ENCODE measurements around the gene LRIT2.

LRIT2 gene, protein sequence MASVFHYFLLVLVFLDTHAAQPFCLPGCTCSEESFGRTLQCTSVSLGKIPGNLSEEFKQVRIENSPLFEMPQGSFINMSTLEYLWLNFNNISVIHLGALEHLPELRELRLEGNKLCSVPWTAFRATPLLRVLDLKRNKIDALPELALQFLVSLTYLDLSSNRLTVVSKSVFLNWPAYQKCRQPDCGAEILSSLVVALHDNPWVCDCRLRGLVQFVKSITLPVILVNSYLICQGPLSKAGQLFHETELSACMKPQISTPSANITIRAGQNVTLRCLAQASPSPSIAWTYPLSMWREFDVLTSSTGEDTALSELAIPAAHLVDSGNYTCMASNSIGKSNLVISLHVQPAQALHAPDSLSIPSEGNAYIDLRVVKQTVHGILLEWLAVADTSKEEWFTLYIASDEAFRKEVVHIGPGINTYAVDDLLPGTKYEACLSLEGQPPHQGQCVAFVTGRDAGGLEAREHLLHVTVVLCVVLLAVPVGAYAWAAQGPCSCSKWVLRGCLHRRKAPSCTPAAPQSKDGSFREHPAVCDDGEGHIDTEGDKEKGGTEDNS

DNA sequence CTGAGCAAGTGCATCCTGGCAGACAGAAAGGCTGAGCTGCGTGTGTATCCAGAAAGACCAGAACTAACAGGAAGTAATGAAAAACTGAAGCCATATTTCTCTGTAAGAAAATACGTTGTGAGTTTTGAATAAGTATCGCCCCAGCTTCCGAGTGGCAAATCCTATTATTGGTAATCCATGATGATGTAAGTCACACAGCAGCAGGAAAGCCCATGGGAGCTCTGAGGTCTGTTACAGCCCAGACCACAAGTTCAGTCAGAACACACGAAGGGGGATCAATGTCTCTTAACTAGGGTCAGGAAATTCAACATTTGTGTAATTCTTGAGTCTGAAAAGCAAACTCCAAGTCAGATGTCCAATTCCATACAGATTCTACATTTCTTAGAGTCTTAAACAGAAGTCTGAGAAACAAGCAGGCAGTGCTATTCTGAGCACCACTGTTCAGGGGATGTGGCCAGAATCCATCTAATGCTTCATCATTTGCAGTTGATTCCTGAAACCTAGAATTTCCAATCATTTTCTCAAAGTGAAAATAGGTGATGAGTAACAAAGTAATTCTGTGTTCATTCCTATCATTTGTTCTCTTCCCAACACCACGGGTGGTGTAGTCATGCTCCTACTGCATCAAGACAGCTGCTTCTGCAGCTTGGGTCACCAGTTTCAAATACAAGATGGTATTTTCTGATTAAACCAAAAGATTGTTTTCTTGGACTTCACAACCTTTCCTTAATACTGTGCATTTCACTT is at the start of gene LRIT2:
Gene LRIT2 (minus strand): TSS at position 118 of the 747 bp plus-strand sequence. CDS start 24 bp downstream, at position 94.
- no peak for DNase-seq

DNA sequence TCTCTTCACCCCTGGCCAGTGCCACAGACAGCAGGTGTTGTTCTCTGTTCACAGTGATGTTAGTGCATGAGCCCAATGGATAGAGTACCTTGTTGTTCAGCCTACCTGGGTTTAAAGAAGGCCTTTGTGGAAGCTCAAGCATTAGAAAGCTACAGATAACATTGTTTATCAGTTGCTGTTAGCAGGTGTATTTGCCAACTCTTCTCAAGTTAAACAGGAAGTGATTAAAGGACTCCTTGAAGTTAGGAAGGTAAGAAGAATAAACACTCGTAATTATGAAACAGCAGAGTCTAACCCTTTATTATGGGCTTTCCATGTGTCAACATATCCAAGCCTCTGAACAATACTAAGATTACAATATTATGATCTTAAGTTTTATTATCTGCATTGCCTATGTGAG is 45.4 kb upstream of the LRIT2 start:
- DNase-seq: no peak

DNA sequence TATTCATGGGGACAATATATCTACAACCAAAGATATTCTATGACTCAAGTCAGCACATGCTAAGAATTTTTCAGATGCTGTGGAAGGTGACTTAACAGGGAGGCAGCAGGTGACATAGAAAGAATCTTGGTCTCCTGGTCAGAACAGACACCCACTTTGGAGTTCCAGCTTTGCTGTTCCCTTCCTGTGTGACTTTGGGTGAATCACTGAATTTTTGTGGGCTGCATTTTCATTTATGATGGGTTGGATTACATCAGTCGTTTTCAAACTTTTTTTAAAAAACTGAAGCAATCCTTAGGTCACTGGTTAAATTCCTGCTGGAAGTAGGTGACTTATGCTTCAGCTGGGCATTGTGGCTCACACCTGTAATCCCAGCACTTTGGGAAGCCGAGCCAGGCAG is 44.4 kb upstream of the LRIT2 start:
- no peak for DNase-seq

DNA sequence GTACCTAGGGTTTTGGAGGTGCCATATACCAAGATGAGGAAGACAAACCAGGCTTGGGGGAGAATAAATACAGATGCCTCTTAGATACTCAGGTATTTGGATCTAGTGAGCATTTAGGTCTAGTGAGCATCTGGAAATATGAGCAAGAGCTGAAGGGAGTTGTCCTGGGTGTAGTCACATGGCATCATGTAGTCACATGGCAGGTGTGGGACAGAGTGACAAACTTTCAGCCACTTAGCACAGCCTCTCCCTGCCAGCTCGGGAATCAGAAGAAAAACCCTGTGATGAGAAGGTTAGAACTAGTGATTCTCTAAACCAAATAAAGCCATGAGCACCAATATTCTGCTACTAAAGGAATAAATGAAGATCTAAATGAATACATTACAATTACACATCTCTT is 43.8 kb upstream of the LRIT2 start:
- no peak for DNase-seq

DNA sequence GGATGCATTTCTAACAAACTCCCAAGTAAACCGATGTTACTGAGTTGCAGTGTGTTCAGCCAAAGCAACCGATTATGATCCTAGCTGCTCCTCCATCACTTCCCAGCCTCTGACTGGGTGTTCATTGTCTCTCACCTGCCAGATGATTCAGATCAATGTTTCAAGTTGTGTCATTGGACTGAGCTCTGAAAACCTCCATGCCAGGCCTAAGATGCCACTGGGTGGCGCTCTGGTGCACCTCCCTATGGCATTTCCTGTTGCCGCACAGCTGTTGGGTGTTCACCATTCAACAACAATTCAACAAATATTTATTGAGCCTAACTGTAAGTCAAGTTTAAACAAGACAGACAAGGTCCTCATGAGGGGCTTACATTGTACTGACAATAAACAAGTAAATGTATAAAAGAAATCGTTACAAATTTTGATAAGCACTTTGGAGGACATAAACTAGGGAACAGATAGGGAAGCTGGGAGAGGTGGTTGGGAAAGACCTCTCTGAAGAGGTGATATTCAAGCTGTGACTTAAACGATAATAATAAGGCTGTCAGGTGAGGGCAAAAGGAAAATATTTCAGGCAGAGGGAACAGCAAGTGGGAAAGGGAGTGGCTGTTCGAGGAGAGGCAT is 42.3 kb upstream of the LRIT2 start:
- peak; percentile 56 for DNase-seq

DNA sequence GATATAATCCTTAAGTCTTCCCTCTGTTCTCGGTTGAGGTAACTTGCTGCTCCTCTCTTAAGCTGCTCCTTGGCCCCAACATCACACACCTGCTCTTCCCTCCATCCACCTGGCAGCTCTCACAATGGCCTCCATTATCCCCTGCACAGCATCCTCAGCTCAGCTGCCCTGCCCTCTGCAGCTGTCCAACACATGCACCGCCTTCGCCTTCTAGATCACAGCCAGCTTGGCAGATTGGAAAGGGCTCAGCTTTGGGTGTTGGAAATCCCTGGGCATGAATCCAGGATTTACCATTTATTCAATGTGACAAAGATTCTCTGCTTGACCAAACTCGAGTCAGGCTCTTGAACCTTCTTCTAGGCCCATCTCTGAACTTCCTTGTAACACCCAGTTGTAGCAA is 40.1 kb upstream of the LRIT2 start:
- DNase-seq: no peak

DNA sequence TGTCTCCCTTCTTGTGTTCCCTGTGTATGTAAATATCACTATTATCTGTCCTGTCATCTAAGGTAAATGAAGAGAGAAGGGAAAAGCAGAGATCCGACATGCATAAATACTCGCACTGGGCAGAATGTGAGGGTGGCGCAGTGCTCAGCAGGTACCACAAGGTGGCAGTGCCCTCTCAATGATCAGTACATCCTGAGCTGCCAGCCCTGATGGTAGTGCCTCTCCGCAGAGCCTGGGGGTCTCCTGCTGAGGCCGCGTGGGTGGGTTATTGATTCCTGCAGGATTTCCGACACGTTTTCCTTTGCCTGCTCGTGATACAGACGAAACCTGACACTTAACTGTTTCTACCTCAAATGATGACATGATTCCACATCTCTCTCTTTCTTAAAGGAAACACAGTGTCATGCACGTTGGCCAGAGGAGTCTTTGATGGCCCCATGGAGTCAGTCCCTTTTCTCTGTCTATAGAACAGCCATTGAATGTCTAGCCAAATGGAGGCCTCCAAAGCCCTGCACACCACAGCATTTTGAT is 39.3 kb upstream of the LRIT2 start:
- peak; percentile 66 for DNase-seq

DNA sequence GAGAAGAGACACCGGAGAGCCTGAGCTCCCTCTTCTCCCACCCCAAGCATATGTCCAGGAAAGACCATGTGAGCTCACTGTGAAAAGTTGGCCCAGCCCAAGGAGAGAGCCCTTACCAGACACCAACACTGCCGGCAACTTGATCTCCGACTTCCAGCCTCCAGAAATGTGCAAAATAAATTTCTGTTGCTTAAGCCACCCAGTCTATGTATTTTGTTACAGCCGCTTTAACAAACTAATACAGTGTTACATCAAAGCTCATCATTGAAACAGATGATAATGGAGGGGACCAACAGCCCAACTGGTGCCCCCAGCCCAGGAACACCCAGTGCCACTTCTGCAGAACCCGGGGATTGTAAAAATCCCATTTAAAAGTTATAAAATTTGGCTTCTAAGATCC is 38.4 kb upstream of the LRIT2 start:
- no peak for DNase-seq

DNA sequence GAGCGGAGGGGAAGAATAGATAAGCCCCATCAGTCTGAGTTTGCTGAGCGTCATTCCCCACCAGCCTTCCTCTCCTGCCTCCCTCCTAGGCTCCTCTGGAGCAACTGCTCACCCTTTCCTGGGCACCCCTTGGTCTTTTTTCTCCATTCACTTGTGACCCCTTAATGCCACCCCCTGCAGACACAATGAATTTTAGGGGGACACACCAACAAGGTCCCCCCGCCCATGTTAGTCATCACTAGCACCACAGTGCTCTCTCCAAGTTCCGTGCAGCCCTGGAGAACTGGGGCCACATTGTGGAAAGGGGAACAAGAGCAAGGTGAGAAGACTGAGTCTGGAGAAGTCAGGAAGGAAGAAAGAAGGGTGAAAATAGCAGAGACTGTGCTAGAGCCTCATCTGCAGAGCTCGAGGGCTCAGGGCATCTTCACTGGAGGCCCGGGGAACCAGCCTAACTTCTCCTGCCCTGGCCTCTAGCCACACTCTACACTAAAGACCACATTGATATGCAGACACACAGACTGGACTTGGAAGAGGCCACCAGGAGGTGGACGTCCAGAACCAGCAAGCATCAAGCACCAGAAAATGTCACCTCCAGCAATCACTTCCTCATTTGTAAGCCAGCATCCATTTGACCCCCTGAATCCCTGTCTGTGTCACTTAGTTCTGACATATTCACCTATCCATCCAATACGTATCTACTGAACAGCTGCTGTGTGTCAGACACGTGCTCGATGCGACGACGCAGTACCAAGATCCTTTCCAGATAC is 37.0 kb upstream of the LRIT2 start:
- no peak for DNase-seq

DNA sequence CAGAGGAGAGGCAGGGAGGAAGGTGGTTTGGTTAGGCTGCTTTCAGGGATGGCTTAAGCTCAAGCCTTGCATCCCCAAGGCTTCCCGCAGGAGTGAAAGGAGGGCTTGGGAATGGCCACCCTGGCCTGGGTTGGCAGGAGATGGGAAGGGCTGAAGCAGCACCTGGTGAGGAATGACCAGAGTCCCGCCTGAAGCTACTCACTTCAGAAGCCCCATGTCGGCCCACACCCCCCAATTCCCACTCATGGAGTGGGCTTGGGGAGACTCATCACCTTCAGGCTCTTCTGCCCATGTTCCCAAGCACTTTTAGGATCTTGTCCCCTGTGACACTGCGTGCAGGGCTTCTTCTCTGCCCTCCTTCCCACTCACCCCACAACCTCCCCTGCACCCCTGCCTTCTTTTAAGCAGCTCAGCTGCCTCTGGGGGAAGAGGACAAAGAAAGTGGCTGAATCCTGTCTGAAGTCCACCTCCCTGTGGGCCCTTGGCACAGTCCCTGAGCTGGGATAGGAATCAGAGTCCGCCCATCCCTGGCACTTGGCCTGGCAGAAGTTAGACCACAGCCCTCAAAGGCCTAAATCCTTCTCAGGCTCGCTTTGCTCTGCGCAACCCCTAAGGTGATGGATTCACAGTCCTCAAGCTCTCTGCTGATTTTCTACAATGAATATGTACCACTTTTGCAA is 36.0 kb upstream of the LRIT2 start:
- DNase-seq: no peak

DNA sequence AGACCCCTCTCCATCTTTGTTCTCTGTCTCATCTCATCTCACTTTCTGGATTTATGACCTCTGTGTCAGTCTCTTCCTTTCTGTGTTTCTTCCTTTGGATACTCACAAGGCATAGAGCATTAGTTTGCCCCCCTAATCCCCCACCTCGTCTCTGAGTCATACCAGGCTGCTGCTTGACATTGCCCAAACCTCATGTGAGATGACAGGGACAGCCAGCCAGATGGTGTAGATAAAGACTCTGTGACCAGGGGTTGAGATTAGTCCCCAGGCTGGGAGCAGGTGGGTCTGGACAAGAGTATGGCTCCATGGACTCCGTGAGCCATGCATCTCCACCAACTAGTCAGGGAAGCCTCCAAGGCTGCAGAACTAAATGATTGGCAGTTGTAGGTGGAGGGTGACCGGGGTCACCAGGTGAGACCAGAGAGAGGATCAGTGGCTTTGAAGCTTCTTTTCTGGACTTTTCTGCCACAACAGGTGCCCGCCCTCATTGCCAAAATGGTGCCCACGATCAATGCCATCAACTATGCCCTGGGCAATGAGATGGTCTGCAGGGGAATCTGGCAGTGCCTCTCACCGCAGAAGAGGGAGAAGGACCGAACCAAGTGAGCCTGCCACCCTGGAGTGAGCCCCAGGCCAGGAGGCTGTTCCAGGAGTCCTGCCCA is 32.8 kb upstream of the LRIT2 start:
- no peak for DNase-seq

DNA sequence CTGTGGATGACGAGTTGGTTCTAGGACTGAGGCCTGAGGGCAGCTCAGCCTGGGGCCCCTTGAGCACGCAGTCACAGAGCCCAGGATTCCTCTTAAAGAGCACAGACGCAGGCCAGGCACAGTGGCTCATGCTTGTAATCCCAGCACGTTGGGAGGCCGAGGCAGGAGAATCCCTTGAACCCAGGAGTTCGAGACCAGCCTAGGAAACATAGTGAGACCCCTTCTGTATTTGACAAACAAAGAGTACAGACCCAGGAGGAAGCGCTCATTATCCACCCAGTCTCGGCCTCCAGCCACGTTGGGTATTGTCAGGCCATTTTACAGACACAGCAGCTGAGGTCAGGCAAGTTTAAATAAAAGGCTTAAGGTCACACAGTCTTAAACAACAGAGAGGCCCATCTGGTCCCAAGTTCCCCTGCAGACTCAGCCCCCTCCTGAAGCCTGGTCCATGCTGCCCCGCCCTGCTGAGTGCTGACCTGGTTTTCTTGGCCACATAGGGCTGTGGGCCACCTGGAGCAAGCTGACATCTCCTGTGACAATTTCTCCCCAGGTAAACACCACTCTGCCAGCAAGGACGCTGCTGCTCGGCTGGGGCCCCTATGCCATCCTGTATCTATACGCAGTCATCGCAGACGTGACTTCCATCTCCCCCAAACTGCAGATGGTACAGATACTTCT is 32.1 kb upstream of the LRIT2 start:
- DNase-seq: no peak

DNA sequence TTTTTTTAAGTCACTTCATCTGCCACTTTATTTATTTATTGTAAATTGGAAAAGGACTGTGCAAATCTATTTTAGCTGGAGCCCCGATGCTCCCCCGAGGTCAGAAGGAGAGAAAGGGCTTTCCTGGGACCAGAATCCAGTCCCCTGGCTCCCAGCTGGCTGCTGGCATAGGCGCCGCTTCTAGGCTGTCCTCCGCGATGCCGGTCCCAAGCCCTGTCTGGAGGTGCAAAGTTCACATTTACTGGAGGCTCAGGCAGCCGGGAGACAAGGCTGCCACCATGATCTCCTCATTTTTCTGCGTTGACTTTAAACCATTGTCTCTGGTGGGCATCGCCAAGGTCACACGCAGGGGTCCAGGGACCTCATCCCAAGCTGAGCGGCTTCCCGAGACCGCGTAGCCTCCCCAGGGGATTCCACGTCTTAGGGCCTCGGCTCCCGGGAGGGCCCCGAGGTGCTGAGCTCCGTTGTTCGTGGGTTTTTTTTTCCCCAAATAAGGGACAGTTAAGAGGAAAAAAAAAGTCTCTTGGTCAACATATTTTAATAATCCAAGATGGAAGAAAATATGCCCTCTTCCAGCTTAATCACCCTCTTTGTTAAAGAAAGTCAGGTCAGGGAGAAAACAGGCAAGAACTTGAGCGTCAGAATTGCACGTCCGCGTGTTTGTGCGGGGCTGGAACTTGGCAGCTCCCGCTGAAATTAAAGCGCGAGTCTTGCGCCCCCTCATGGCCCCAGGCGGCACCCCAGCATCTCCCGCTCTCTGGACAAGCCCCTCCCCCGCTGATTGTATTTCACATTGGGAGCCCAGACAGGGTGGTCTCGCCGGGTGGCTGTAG is 31.4 kb upstream of the LRIT2 start:
- peak; percentile 29 for DNase-seq

DNA sequence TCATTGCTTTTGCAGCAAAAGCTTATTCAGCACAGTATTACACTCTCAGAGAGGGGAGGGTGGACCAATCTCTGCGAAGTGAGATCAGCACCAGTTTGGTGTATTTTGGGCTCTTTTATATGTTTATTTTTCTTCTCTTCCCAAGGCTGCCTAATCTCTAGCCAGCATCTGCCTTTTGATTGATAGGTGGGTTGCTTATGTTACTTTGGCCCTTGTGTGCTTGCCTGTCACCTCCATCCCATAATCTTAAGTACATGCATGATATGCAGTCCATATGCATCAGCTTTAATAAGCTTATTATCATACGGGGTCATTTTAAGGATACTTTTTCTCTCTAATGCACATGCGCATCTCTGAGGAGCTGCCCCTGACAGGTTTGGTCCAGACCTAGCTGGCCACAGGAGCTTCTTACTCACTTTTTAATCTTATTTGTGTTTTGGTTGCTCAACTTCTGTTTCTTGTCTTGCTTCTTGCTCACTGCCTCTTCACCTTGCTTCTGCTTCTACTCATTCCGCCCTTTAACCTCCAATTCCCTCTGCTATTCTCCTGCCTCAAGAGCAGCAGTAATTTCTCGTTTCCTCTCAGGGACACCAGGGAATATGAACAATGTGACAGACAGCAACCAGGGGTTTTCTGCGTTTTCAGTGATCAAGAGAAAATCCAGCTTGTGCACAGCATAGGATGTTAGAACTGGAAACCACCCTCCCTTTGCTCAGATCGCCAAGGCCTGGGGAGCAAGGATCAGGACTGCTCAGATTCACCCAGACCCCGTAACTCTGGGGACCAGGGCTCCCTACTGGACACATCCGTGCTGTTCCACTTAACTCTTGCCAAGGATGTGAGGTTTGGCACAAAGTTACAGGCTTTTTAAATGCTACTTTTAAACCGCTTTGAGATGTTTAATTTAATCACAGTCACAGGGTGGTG is 29.5 kb upstream of the LRIT2 start:
- no peak for DNase-seq

DNA sequence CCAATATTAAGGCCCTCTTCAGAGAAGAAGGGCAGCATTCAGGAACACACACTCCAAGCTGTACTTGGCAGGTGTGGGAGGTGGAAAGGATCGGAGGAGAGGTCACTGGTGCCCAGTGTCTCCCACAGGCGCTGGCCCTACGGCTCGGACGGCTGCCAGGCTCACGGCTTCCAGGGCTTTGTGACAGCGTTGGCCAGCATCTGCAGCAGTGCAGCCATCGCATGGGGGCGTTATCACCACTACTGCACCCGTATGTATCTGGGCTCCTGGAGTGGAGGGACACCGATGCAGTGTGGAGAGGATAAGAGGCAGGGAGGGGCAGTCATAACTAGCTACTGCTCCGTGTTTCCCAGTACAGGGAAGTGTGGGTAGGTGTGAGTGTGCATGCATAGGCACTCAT is 23.4 kb upstream of the LRIT2 start:
- no peak for DNase-seq

DNA sequence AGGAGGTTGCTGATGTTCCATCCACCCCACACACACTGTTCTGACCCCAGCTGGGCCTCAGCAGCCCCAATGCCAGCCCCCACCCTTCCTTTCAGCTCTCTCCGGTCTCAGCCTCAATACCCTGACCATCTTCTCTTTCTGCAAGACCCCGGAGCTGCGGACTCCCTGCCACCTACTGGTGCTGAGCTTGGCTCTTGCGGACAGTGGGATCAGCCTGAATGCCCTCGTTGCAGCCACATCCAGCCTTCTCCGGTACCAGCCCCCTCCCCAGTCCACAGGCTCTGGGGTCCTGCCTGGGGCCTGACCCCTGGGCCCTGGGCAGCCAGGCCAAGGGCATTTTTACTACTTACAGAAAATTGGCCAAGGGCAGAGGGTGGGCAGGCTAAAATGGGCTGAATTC is 22.2 kb upstream of the LRIT2 start:
- no peak for DNase-seq

DNA sequence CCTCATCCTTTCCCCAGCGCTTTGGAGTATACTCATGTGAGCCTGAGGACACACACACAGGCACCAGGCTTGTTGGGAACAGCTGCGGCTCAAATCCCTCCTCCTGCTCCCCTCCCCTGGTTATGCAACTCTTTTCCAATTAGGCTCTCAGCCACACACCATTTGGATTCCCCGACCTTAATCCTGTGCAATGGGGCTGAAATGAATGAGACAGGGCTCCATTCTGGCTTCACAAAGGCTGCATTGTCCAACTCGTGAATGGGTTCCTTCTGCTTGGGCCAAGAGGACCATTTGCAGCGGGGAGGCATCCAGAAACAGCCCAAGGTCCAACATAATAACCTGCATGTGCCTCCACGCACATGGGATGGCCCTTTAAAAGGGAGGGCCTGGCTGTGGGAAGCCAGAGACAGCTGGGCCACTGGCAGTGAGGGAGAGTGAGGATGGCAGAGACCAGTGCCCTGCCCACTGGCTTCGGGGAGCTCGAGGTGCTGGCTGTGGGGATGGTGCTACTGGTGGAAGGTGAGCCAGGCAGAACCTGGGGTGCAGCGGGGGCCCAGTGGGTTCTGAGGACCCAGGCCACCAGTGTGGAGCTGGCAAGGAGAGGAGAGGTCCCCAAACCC is 19.4 kb upstream of the LRIT2 start, which contains the start of gene RGR:
Gene RGR (plus strand): TSS at position 403 of the 620 bp plus-strand sequence. CDS start 38 bp downstream, at position 441.
- DNase-seq: no peak

DNA sequence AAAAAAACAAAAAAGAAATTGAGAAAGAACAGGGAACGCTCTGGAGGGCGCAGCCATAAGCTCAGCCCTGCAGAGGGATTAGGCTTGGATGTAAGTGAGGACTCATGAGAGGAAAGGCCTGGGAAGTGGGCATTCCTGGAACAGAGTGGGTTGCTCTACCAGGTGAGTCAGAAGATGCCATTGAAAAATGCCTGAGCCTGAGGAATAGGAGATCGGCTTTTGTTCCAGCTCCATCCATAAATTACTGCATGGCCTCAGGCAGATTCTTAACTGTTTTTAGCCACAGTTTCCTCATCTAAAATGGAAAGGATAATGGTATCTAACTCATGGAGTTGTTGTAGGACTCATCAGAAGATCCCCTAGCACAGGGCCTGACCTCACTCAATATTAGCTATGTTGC is 18.4 kb upstream of the LRIT2 start:
- DNase-seq: no peak

Data from CD4-positive, alpha-beta T cell treated with Interleukin-21 for 1 hour (primary cell).